ENCODE measurements around the gene RNF14. TPM values are rescaled to one million over a fixed set of nuclear protein-coding genes. Genes with fewer than 3 reads are reported as not detected.

Gene RNF14
- total and polyA plus RNA-seq, 10 of the 15 experiments (the other 5 are each of a cell fraction or from before 2014, with no cell fraction given) = 13.2 to 41.8 (median 28.3) TPM

DNA sequence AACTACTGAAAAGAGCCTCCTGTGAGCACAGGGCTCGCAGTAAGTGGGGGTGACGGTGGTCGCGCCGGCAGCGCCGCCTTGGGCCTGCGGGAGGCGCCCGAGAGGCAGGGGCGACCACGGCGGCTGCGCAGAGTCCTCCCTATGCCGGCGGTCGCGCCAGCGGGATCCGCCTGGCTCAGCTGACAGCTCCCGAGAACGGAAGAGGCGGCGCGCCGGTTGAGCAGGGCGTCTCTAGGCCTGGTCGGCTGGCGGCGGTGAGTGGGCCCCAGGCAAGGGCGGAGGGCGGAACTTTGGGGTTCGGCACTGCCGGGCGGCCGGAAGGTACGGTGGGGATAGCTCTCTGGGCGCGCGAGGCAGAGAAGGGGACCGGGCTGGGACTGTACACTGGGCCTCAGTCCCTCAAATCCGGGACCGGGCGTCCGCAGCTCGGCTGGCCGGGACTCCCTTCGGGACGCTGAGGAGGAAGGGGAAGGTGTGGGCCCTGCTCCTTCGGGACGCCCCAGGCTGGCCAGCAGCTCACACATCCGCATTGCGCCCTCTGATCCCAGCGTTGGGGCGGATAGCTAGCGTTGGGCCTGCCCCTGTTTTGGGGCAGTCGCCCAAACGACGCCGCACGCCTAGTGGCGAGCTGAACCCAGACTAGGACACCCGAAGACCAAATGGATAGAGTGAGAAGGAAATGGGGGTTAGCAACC lies at the start of gene RNF14 (continued):
- TF ChIP-seq USF1 (IDR thresholded peaks at IDR 0.05; ENCODE audit: borderline replicate concordance, extremely low read length, insufficient read depth, low read depth, low read length) = peak; percentile 31
- TF ChIP-seq NR2C1 (IDR thresholded peaks at IDR 0.05) = peak; percentile 7; the same call in 1 of the 2 replicates
- TF ChIP-seq CHD4 (IDR thresholded peaks at IDR 0.05) = no peak
- TF ChIP-seq ZBED1 (IDR thresholded peaks at IDR 0.05; ENCODE audit: borderline replicate concordance) = no peak
- TF ChIP-seq IKZF1 (conservative IDR thresholded peaks at IDR 0.05) = peak; percentile 88
- TF ChIP-seq HDAC2 (IDR thresholded peaks at IDR 0.05) = no peak
- no peak for TF ChIP-seq WRNIP1 (IDR thresholded peaks at IDR 0.05; ENCODE audit: borderline replicate concordance, low read depth, low read length)
- TF ChIP-seq TBL1XR1 (IDR thresholded peaks at IDR 0.05; ENCODE audit: low read depth, low read length) = peak; percentile 47; the same call in 1 of the 2 replicates
- TF ChIP-seq, protein P1, sequence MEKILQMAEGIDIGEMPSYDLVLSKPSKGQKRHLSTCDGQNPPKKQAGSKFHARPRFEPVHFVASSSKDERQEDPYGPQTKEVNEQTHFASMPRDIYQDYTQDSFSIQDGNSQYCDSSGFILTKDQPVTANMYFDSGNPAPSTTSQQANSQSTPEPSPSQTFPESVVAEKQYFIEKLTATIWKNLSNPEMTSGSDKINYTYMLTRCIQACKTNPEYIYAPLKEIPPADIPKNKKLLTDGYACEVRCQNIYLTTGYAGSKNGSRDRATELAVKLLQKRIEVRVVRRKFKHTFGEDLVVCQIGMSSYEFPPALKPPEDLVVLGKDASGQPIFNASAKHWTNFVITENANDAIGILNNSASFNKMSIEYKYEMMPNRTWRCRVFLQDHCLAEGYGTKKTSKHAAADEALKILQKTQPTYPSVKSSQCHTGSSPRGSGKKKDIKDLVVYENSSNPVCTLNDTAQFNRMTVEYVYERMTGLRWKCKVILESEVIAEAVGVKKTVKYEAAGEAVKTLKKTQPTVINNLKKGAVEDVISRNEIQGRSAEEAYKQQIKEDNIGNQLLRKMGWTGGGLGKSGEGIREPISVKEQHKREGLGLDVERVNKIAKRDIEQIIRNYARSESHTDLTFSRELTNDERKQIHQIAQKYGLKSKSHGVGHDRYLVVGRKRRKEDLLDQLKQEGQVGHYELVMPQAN (conservative IDR thresholded peaks at IDR 0.05) = peak; percentile 62
- 0 out of 2 replicates have a peak, but pooled peaks have one; percentile 21 for TF ChIP-seq MEF2A (IDR thresholded peaks at IDR 0.05; ENCODE audit: insufficient read depth, low read depth, low read length)
- TF ChIP-seq, protein P2, sequence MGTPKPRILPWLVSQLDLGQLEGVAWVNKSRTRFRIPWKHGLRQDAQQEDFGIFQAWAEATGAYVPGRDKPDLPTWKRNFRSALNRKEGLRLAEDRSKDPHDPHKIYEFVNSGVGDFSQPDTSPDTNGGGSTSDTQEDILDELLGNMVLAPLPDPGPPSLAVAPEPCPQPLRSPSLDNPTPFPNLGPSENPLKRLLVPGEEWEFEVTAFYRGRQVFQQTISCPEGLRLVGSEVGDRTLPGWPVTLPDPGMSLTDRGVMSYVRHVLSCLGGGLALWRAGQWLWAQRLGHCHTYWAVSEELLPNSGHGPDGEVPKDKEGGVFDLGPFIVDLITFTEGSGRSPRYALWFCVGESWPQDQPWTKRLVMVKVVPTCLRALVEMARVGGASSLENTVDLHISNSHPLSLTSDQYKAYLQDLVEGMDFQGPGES (IDR thresholded peaks at IDR 0.05) = no peak
- no peak for TF ChIP-seq BCL3 (IDR thresholded peaks at IDR 0.05; ENCODE audit: borderline replicate concordance, insufficient read depth, low read depth, low read length, poor library complexity, severe bottlenecking)
- no peak for TF ChIP-seq CBX3 (IDR thresholded peaks at IDR 0.05; ENCODE audit: borderline replicate concordance, low read depth)
- TF ChIP-seq RBBP5 (conservative IDR thresholded peaks at IDR 0.05) = no peak
- TF ChIP-seq BCL11A (IDR thresholded peaks at IDR 0.05; ENCODE audit: low read depth, low read length) = no peak
- TF ChIP-seq, protein P3, sequence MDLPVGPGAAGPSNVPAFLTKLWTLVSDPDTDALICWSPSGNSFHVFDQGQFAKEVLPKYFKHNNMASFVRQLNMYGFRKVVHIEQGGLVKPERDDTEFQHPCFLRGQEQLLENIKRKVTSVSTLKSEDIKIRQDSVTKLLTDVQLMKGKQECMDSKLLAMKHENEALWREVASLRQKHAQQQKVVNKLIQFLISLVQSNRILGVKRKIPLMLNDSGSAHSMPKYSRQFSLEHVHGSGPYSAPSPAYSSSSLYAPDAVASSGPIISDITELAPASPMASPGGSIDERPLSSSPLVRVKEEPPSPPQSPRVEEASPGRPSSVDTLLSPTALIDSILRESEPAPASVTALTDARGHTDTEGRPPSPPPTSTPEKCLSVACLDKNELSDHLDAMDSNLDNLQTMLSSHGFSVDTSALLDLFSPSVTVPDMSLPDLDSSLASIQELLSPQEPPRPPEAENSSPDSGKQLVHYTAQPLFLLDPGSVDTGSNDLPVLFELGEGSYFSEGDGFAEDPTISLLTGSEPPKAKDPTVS (IDR thresholded peaks at IDR 0.05; ENCODE audit: low read depth, low read length) = no peak
- TF ChIP-seq SREBF1 (IDR thresholded peaks at IDR 0.05; ENCODE audit: low read length) = no peak
- peak; percentile 21; the same call in 1 of the 2 replicates for TF ChIP-seq TCF3 (IDR thresholded peaks at IDR 0.05; ENCODE audit: borderline replicate concordance, insufficient read depth, low read depth, low read length)
- TF ChIP-seq PML (IDR thresholded peaks at IDR 0.05; ENCODE audit: low read length) = peak; percentile 73
- peak; percentile 94 for TF ChIP-seq PKNOX1 (IDR thresholded peaks at IDR 0.05)
- TF ChIP-seq GABPA (IDR thresholded peaks at IDR 0.05; ENCODE audit: low read depth) = peak; percentile 84
- peak; percentile 34; the same call in 1 of the 2 replicates for TF ChIP-seq HCFC1 (IDR thresholded peaks at IDR 0.05; ENCODE audit: low read length)
